Activated CD4-positive, alpha-beta T cell treated with anti-CD3 and anti-CD28 coated beads for 4 hours (primary cell): Measurements from ENCODE around the gene CPNE5.
"Not testable (repeated sequence)": the region's sequence is repeated elsewhere in the genome, so short reads cannot be mapped to it uniquely, and the experiment has no call there.

Source experiments
- DNase-seq, 2 donors: peaks; one replicate each; pipeline ENCODE4 v3.0.0-alpha.2; 2020

The CPNE5 gene

GRCh38 chr6:36720251-36721141 lies 118.7 kb downstream of the CPNE5 start:
- no peak for DNase-seq

- DNase-seq = no peak
These were observed 120.1 kb downstream of the CPNE5 start for GRCh38 chr6:36719126-36719525.

- DNase-seq = no peak
These were observed 120.7 kb downstream of the CPNE5 start for GRCh38 chr6:36718560-36718959.

GRCh38 chr6:36717871-36718540 lies 121.2 kb downstream of the CPNE5 start:
- DNase-seq = no peak

- DNase-seq = no peak
These were observed 121.9 kb downstream of the CPNE5 start for GRCh38 chr6:36717231-36717825.

GRCh38 chr6:36716476-36717093 lies 122.7 kb downstream of the CPNE5 start:
- DNase-seq = no peak

- no peak for DNase-seq
These were observed 123.8 kb downstream of the CPNE5 start for GRCh38 chr6:36715469-36715868.

- no peak for DNase-seq
These were observed 124.7 kb downstream of the CPNE5 start for GRCh38 chr6:36714511-36714910.

GRCh38 chr6:36713846-36714245 lies 125.4 kb downstream of the CPNE5 start:
- DNase-seq = no peak

- no peak for DNase-seq
These were observed 126.4 kb downstream of the CPNE5 start for GRCh38 chr6:36712816-36713215.

- no peak for DNase-seq
These were observed 132.9 kb downstream of the CPNE5 start for GRCh38 chr6:36706339-36706738.

GRCh38 chr6:36704961-36705577 lies 134.2 kb downstream of the CPNE5 start:
- DNase-seq = not testable (repeated sequence)

GRCh38 chr6:36703982-36704381 lies 135.3 kb downstream of the CPNE5 start:
- no peak for DNase-seq

- no peak for DNase-seq
These were observed 136.1 kb downstream of the CPNE5 start for GRCh38 chr6:36703081-36703606.

- no peak for DNase-seq
These were observed 136.6 kb downstream of the CPNE5 start for GRCh38 chr6:36702656-36703055.

GRCh38 chr6:36701401-36701991 lies 137.7 kb downstream of the CPNE5 start:
- DNase-seq = no peak

GRCh38 chr6:36700831-36701230 lies 138.4 kb downstream of the CPNE5 start:
- DNase-seq = no peak

GRCh38 chr6:36700071-36700812 lies 139.0 kb downstream of the CPNE5 start:
- no peak for DNase-seq

- no peak for DNase-seq
These were observed 139.9 kb downstream of the CPNE5 start for GRCh38 chr6:36699348-36699747.

- no peak for DNase-seq
These were observed 140.4 kb downstream of the CPNE5 start for GRCh38 chr6:36698871-36699271.

- no peak for DNase-seq
These were observed 141.0 kb downstream of the CPNE5 start for GRCh38 chr6:36698196-36698595.
